Measurements from ENCODE around the gene FBXW9.
A peak's percentile ranks its signal among the peaks of the same experiment; 100 is the strongest.

The FBXW9 gene

GRCh38 chr19:12736995-12737834 lies 40.8 kb upstream of the FBXW9 start, which contains the start of gene GET3:
GET3 (plus strand) TSS chr19:12737497; CDS start chr19:12737506, 9 bp downstream.
- Histone ChIP-seq H3K79me2 (ENCODE audit: insufficient read depth, low read depth) (peaks cover 34% of the 10 kb centered on the region), H2AFZ (ENCODE audit: low read depth) (peak within 1 kb of the TSS; percentile 80), H3K36me3 (ENCODE audit: insufficient read depth) (no peaks in the 10 kb centered on the region; the same call in 1 of the 2 replicates), H3K27me3 (ENCODE audit: insufficient read depth, low read depth) (no peaks in the 10 kb centered on the region), H4K20me1 (ENCODE audit: insufficient read depth) (no peaks in the 10 kb centered on the region; the same call in 1 of the 2 replicates), H3K9ac (peak within 1 kb of the TSS; percentile 81), H3K4me3 (IDR thresholded peaks at IDR 0.05; ENCODE audit: insufficient read depth, low read depth, low read length) (no peak within 1 kb of the TSS), H3K4me1 (ENCODE audit: low read depth, poor library complexity, severe bottlenecking) (peaks cover 31% of the 10 kb centered on the region), H3K27ac (peak within 1 kb of the TSS; percentile 84), H3K4me2 (peak within 1 kb of the TSS; percentile 83)
- no peak for TF ChIP-seq CTCF (conservative IDR thresholded peaks at IDR 0.05; ENCODE audit: low read depth, low read length)

GRCh38 chr19:12733369-12734214 lies 37.2 kb upstream of the FBXW9 start:
- Histone ChIP-seq H3K27me3 (ENCODE audit: insufficient read depth, low read depth) (no peaks in the 10 kb centered on the region), H3K36me3 (ENCODE audit: insufficient read depth) (no peaks in the 10 kb centered on the region; the same call in 1 of the 2 replicates), H3K27ac (peak overlapping the region; percentile 75), H3K4me2 (peak overlapping the region; percentile 65), H3K4me3 (IDR thresholded peaks at IDR 0.05; ENCODE audit: insufficient read depth, low read depth, low read length) (no peak overlapping the region), H3K79me2 (ENCODE audit: insufficient read depth, low read depth) (peaks cover 55% of the 10 kb centered on the region), H3K9ac (peak overlapping the region; percentile 95), H3K4me1 (ENCODE audit: low read depth, poor library complexity, severe bottlenecking) (peaks cover 32% of the 10 kb centered on the region), H2AFZ (ENCODE audit: low read depth) (peak overlapping the region; percentile 44; the same call in 1 of the 2 replicates), H4K20me1 (ENCODE audit: insufficient read depth) (no peaks in the 10 kb centered on the region; the same call in 1 of the 2 replicates)
- peak; percentile 65 for TF ChIP-seq CTCF (conservative IDR thresholded peaks at IDR 0.05; ENCODE audit: low read depth, low read length)

- Histone ChIP-seq H4K20me1 (ENCODE audit: insufficient read depth) (no peaks in the 10 kb centered on the region; the same call in 1 of the 2 replicates), H3K27me3 (ENCODE audit: insufficient read depth, low read depth) (no peaks in the 10 kb centered on the region), H3K36me3 (ENCODE audit: insufficient read depth) (no peaks in the 10 kb centered on the region; the same call in 1 of the 2 replicates), H3K9ac (no peak overlapping the region), H3K4me3 (IDR thresholded peaks at IDR 0.05; ENCODE audit: insufficient read depth, low read depth, low read length) (no peak overlapping the region), H3K4me1 (ENCODE audit: low read depth, poor library complexity, severe bottlenecking) (peaks cover 22% of the 10 kb centered on the region), H3K4me2 (no peak overlapping the region), H2AFZ (ENCODE audit: low read depth) (no peak overlapping the region), H3K79me2 (ENCODE audit: insufficient read depth, low read depth) (peaks cover 44% of the 10 kb centered on the region), H3K27ac (no peak overlapping the region)
- no peak for TF ChIP-seq CTCF (conservative IDR thresholded peaks at IDR 0.05; ENCODE audit: low read depth, low read length)
These were observed 34.9 kb upstream of the FBXW9 start for GRCh38 chr19:12731337-12731736.

- Histone ChIP-seq H3K27ac (no peak overlapping the region), H3K4me3 (IDR thresholded peaks at IDR 0.05; ENCODE audit: insufficient read depth, low read depth, low read length) (no peak overlapping the region), H3K9ac (no peak overlapping the region), H3K27me3 (ENCODE audit: insufficient read depth, low read depth) (no peaks in the 10 kb centered on the region), H2AFZ (ENCODE audit: low read depth) (no peak overlapping the region), H3K4me1 (ENCODE audit: low read depth, poor library complexity, severe bottlenecking) (peaks cover 15% of the 10 kb centered on the region), H3K4me2 (no peak overlapping the region), H4K20me1 (ENCODE audit: insufficient read depth) (no peaks in the 10 kb centered on the region; the same call in 1 of the 2 replicates), H3K36me3 (ENCODE audit: insufficient read depth) (no peaks in the 10 kb centered on the region; the same call in 1 of the 2 replicates), H3K79me2 (ENCODE audit: insufficient read depth, low read depth) (peaks cover 44% of the 10 kb centered on the region)
- TF ChIP-seq CTCF (conservative IDR thresholded peaks at IDR 0.05; ENCODE audit: low read depth, low read length), result no peak
These were observed 33.6 kb upstream of the FBXW9 start for GRCh38 chr19:12730064-12730463.

Measured in KMS-11 (cell line).